Nephron (organoid): ENCODE measurements around the gene MICAL2.
A peak's percentile ranks its signal among the peaks of the same experiment; 100 is the strongest.
"Not testable (repeated sequence)": the region's sequence is repeated elsewhere in the genome, so short reads cannot be mapped to it uniquely, and the experiment has no call there.

ENCODE experiments used
- H3K27ac Mint-ChIP-seq, 3 experiments: 2 replicates each; pipeline ENCODE4 v1.8.0; 2020; ENCODE audit warnings: mixed read lengths in 3 of 3, mild to moderate bottlenecking in 2 of 3, moderate library complexity in 1 of 3
- H3K27me3 Mint-ChIP-seq: 2 replicates; pipeline ENCODE4 v1.8.0; 2021; ENCODE audit warnings: low read depth, mild to moderate bottlenecking, moderate library complexity, mixed read lengths
- H3K36me3 Mint-ChIP-seq: 2 replicates; pipeline ENCODE4 v1.8.0; 2020; ENCODE audit warnings: low read depth, mixed read lengths
- H3K4me1 Mint-ChIP-seq: 2 replicates; pipeline ENCODE4 v1.8.0; 2020; ENCODE audit warnings: mixed read lengths
- H3K4me3 Mint-ChIP-seq, 3 experiments: 2 replicates each; pipeline ENCODE4 v1.8.0; 2020; ENCODE audit warnings: mild to moderate bottlenecking in 3 of 3, mixed read lengths in 3 of 3, moderate library complexity in 2 of 3
- H3K9me3 Mint-ChIP-seq: 2 replicates; pipeline ENCODE4 v1.8.0; 2020; ENCODE audit warnings: mixed read lengths
- CTCF ChIP-seq, 3 experiments: fragments of 200-600 bp; sonication (generic); IDR thresholded peaks; one replicate each; pipeline ENCODE4 v1.5.0; 2021; ENCODE audit warnings: antibody characterized with exemption in 3 of 3; ENCODE audit not compliant: unreplicated experiment in 3 of 3

The MICAL2 gene

GRCh38 chr11:12143461-12144258 is 33.3 kb downstream of the MICAL2 start:
- H3K4me3 Mint-ChIP-seq, result no peak overlapping the region
- TF ChIP-seq CTCF (IDR thresholded peaks at IDR 0.05; ENCODE audit: unreplicated experiment in 3 of 3), result no peak
- H3K36me3 Mint-ChIP-seq, result no peaks in the 10 kb centered on the region
- H3K27ac Mint-ChIP-seq, result peak overlapping the region in 2 of 3 experiments; percentile 50 to 75
- no peaks in the 10 kb centered on the region for H3K9me3 Mint-ChIP-seq
- H3K27me3 Mint-ChIP-seq, result peaks cover 6% of the 10 kb centered on the region
- peaks cover 31% of the 10 kb centered on the region for H3K4me1 Mint-ChIP-seq

DNA sequence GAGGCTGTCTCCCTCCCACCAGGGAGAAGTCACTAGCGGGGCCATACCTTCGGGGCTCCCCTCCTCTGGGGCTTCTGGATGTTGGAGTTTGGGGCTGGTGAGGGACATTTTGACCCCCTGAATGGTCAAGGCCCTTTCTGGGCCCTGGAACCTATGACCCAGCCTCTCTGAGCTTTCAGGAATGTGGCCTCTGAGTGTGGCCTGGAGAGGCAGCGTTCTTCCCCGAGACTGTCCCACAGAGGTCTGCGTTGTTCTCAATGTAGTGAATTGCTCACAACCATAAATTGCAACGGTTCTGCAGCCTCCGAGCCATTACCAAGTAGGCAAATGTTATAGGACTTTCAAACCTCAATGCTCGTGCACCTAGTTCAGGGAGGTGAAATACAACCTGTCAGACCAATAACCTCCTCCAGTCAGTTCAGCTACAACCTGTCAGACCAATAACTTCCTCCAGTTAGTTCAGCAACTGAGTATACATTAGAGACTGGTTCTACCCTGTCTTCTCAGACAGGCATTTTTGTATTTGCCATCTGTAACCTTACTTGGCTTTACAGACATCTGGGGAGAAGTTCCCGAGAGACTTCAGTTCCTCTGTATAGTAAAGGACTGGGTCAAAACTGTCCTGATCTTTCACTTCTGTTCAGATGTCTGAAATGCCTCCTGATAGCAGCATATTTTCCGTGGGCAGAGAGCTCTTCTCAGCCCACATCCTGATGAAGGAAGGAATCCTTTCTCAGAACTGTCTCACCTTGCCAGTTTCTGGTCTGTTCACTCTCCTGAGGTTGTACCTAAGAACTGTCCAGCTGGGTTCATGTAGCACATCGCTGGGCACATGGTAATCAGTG is 34.2 kb downstream of the MICAL2 start:
- Mint-ChIP-seq H3K9me3 (no peaks in the 10 kb centered on the region), H3K27ac (peak overlapping the region in 2 of 3 experiments; percentile 50 to 75), H3K4me3 (no peak overlapping the region), H3K27me3 (peaks cover 6% of the 10 kb centered on the region), H3K4me1 (peaks cover 25% of the 10 kb centered on the region), H3K36me3 (no peaks in the 10 kb centered on the region)
- no peak for TF ChIP-seq CTCF (IDR thresholded peaks at IDR 0.05; ENCODE audit: unreplicated experiment in 3 of 3)

DNA sequence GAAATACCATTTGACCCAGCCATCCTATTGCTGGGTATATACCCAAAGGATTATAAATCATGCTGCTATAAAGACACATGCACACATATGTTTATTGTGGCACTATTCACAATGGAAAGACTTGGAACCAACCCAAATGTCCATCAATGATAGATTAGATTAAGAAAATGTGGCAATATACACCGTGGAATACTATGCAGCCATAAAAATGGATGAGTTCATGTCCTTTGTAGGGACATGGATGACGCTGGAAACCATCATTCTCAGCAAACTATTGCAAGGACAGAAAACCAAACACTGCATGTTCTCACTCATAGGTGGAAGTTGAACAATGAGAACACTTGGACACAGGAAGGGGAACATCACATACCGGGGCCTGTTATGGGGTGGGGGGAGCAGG is 36.3 kb downstream of the MICAL2 start:
- H3K27me3 Mint-ChIP-seq, H3K4me3 Mint-ChIP-seq, H3K27ac Mint-ChIP-seq, H3K9me3 Mint-ChIP-seq, H3K36me3 Mint-ChIP-seq: not testable (repeated sequence)
- H3K4me1 Mint-ChIP-seq, result peaks cover 20% of the 10 kb centered on the region

GRCh38 chr11:12147827-12148226 is 37.4 kb downstream of the MICAL2 start:
- H3K36me3 Mint-ChIP-seq, result no peaks in the 10 kb centered on the region
- H3K4me1 Mint-ChIP-seq, result peaks cover 18% of the 10 kb centered on the region
- no peaks in the 10 kb centered on the region for H3K9me3 Mint-ChIP-seq
- no peak for TF ChIP-seq CTCF (IDR thresholded peaks at IDR 0.05; ENCODE audit: unreplicated experiment in 3 of 3)
- no peaks in the 10 kb centered on the region for H3K27me3 Mint-ChIP-seq
- no peak overlapping the region for H3K27ac Mint-ChIP-seq
- H3K4me3 Mint-ChIP-seq, result no peak overlapping the region

- H3K27ac Mint-ChIP-seq, result no peak overlapping the region
- TF ChIP-seq CTCF (IDR thresholded peaks at IDR 0.05; ENCODE audit: unreplicated experiment in 3 of 3), result no peak
- no peak overlapping the region for H3K4me3 Mint-ChIP-seq
- H3K36me3 Mint-ChIP-seq, result no peaks in the 10 kb centered on the region
- no peaks in the 10 kb centered on the region for H3K9me3 Mint-ChIP-seq
- H3K27me3 Mint-ChIP-seq, result no peaks in the 10 kb centered on the region
- peaks cover 12% of the 10 kb centered on the region for H3K4me1 Mint-ChIP-seq
These were observed 38.1 kb downstream of the MICAL2 start for GRCh38 chr11:12148466-12148865.

DNA sequence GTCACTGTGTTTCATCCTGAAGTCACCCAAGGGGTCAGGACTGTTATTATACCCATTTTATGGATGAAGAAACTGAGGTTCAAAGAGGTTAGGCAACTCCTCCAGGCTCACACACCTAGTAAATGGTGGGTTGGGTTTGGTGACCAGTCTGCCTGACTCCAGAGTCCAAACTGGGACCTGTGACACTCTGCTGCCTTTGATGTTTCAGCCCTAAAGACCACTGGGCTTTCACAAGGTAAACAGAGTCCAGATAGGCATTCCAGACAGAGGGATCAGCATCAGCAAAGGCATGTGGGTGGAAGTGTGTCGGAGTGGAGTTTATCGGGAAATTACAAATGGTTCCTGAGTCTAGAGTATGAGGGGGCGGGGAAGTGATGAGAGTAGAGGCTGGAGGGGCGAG is 38.5 kb downstream of the MICAL2 start:
- Mint-ChIP-seq H3K27ac (no peak overlapping the region), H3K27me3 (no peaks in the 10 kb centered on the region)

More for the DNA sequence above, 38.5 kb downstream of the MICAL2 start:
- no peak overlapping the region for H3K4me3 Mint-ChIP-seq
- no peaks in the 10 kb centered on the region for H3K9me3 Mint-ChIP-seq
- no peaks in the 10 kb centered on the region for H3K36me3 Mint-ChIP-seq
- H3K4me1 Mint-ChIP-seq, result peaks cover 8% of the 10 kb centered on the region
- TF ChIP-seq CTCF (IDR thresholded peaks at IDR 0.05; ENCODE audit: unreplicated experiment in 3 of 3), result no peak
